NCI-H2029 treated with DMSO at 0.1 percent for 48 hours (cell line): ENCODE measurements around the gene KRT79.
A peak's percentile ranks its signal among the peaks of the same experiment; 100 is the strongest.
"Not testable (repeated sequence)": the region's sequence is repeated elsewhere in the genome, so short reads cannot be mapped to it uniquely, and the experiment has no call there.

Experiments used
- DNase-seq: peaks from one replicate; lab custom pipeline; 2025; lab: John Stamatoyannopoulos, UW

Gene KRT79

DNA sequence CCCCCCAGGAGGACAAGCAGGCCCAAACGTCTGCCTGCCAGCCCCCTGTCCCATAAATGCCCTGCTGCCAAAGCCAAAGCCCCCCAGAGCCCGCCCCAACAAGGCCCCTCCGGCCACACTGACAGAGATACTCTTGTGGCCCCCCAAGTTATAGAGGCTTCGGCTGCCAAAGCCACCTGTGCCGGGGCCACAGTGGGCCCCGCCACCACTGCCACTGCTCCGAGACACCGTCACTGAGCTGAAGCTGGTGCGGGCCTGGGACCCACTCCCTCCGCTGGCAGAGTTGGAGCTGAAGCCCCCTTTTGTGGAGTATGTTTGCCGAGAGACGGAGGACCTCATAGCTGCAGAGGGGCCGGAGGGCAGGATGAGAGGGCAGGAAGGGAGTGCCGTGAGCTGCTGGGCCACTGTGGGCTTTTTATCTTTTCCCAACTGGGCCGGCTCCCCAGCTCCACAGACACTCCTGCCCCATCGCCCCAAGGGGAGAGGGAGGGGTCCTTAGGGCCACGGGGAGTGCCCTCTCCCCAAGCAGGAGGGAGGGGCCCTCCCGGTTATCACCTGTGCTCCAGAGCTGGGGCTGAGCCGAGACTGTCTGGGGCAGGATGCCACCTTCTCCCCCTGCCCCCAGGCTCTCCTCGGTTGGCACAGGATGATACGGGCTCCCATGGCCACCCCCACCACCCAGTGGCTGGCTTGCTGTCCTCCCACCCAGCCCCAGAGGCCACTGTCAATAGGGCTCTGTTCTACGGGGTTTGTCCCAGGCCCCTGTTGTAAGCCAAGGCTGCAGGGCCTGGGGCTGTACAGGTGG, at the start of gene KRT79:
TSS of gene KRT79 (minus strand) at position 390 of the 805 bp plus-strand sequence. CDS start at position 339, 51 bp downstream.
- DNase-seq, result no peak

DNA sequence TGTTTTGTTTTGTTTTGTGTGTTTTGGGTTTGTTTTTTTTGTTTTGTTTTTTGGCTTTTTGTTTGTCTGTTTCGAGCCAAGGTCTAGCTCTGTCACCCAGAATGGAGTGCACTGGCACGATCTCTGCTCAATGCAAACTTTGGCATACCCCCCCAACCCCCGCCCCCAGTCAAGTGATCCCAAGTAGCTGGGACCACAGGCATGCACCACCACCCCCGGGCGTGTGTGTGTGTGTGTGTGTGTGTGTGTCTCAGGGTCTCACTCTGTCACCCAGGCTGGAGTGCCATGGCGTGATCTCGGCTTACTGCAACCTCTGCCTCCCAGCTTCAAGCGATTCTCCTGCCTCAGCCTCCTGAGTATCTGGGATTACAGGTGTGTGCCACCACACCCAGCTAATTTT, 46.4 kb upstream of the KRT79 start:
- DNase-seq, result not testable (repeated sequence)

DNA sequence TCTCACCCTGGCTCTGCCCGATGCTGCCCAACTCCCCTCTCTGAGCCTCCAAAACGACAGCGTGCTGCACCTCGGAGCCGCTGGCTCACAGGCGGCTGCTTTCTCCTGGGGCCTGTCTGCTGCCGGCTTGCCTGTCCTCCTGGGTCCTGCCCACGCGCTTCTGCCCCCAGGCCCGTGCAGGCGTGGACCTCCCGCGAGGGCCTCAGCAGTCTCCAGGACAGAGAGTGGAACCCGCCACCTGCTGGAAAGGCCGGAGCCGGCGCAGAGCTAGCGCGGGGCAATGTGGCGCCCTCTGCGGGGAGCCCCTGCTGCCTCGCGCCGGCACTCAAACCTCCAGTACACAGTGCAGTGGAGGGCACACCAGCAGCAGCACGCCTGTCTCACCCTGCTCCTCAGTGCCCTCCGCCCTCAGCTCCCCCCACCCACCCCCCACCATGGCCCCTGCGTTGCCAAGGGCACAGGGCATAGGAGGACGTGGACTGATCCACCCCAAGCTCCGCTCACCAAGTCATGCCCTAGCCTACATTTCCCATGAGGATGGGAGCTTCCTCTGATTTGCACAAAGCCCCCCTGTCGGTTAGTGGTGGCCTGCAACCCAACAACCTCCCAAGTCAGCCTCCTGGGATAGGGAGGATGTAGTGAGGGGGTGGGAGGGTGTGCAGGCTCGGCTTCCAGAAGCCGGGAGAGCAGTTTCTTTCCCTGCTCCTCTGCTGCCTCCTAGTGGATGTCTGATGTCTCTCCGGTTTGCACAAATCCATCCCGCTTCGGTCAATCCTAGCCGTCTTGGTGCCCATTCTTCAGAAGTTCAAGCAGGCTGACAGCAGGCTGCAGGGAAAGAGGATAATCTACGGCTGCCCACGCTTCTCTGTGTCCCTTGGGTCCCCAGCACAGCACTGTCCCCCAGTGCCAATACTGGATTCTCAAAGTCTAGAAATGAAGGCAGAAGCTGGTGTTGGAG, 45.6 kb upstream of the KRT79 start:
- peak; percentile 77 for DNase-seq

DNA sequence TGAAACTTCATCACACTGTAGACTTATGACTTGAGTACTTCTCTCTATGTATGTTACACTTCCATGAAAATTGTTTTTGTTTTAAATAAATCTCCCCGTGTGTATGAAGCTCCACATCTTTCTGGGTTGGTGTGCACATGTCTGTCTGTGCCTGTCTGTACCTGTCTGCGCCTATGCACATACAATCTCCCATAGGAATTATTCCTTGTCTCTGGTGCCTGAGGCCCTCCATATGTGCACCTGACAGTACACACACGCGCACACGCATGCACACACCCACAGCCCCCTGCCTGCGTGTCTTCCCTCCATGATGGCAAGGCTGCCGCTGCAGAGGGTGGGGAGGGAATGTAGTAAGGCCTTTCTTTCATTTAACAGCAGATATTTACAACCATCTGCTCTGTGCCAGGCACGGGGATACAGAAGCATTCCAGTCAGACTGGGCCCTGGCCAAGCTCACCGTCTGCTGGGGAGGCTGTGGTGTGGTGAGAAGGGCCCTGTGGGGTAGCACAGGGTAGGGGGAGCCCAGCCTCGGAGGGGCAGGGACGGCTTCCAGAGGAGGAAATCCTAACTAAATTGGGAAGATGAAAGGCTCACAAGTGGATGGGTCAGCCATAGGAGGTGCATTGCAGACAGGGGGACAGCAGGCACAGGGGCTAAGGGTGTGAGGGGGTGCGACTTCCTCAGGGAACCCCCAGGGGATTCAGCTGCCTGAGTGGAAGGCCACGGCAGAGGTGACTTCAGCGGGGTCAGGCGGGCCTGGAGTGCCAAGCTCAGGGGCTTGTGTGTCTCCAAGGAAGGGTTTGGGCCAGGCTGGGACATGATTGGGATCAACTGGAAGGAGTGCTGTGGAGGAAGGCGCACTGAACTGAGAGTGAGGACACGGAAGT, 44.6 kb upstream of the KRT79 start:
- no peak for DNase-seq

DNA sequence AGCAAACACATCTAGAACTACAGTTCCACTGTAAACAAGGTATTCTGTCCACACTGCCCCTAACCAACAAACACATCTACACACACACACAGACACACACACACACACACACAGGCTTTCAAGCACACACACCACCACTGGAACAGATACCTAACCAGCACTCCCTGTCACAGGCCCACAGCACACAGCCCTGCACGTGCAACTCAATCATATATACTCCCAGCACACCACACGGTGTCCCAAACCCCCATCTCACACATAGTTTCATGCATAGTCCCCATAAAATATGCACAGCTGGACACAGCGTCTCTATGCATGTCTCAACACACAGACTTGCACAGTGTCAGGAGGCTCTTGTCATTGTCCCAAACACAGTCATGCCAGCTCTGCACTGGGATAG, 43.1 kb upstream of the KRT79 start:
- no peak for DNase-seq

DNA sequence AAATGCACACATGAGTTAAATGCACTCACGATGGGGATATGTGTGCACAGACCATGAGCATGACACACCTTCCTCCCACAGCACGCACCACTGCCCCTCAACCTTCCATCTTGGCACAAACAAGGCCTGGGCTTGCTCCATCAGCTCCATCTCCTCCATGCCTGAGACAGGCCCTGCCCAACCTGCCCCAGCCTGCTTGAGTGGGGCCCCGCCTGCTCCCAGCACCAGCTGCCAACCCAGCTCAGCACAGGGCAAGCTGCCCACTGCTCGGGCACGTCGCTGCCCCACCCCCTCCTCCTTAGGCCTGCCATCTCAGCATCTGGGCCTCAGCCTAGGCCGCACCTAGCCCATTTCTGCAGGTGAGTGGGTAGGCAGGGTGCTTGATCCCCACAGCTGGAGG, 42.3 kb upstream of the KRT79 start:
- DNase-seq, result peak; percentile 80

DNA sequence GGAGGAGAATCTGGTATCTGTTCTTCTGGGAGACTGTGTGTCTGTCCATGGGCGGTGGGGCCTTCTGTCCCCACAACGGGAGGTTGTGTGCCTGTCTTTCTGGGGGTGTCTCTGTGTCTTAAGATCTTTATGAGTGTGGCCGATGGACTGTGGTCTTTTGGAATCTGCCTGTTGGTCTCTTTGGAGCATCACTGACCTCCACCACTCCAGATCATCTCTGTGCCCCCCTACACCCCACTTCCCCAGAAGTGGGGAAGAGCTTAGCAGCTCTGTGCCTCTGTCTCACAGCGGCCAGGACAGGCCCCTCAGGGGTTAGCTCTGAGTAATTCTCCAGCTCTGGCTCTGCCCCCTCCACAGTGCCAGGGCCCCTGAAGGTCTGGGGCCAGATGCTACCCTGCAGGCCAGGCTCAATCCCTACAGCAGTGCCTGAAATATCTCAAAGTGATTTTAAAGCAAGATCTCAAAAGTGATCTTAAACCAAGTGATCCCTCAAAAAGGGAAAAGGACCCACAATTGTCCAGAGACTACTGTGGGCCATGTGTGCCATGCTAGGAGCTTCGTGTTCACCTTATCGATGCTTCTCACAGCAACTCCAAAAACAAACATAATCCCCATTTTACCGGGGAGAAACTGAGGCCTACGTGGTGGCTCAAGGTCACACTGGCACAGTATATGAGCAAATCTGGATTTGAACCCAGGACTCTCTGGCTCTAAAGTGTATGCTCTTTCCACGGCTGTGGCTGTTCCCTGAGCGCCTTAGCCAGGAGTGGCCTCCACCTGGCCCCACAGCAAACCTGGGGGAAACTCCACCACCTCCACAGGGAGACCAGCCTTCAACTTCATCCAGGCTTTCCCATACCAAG, 40.7 kb upstream of the KRT79 start:
- no peak for DNase-seq

DNA sequence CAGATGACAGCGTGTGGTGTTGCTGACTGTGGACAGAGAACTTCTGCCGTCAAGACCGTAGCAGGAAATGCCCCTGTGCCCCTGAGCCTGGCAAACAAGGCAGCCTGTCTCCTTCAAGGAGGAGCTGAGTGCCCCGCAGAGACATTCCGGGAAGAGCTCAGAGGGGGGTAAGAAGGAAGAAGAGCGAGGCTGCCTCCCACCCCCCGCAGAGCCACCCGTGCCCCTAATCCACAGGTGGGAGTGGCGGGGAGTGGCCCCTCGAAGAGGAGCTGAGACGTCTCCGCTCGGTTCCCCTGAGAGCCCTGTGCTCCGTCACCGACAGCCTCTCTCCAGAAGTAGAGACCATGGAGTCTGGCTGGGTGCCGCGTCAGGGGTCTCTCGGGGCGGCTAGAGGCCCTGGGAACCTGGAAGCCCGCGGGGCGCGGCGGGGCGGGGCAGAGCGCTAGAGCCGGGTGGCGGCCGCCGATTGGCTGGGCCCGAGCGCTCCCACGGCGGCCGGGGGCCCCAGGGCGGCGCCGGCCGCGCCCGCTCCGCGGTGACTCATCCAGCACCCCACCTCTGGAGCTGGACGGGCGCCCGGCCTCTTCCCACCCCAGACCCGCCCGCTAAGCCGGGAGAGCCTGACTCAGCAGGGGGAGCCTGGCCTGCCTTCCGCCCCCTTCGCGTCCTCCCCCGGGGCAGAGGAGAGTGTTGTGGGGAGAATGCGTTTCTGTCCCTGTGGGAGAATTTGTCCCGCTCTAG, 39.9 kb upstream of the KRT79 start:
- no peak for DNase-seq

DNA sequence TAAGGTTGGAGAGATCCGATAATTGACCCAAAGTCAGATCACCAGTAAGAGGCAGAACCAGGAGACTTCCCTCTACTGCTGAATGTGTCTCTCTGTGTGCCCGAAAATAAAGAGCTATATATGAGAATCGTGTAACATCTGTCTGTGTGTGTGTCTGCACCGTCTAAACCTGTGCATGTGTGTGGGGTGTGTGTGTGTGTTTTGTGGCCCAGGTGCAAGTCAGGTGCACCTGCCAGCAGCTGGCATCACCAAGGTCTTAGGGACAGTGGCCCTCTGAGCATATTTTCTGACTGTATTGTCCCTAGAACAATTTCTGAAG, 39.4 kb upstream of the KRT79 start:
- peak; percentile 51 for DNase-seq

DNA sequence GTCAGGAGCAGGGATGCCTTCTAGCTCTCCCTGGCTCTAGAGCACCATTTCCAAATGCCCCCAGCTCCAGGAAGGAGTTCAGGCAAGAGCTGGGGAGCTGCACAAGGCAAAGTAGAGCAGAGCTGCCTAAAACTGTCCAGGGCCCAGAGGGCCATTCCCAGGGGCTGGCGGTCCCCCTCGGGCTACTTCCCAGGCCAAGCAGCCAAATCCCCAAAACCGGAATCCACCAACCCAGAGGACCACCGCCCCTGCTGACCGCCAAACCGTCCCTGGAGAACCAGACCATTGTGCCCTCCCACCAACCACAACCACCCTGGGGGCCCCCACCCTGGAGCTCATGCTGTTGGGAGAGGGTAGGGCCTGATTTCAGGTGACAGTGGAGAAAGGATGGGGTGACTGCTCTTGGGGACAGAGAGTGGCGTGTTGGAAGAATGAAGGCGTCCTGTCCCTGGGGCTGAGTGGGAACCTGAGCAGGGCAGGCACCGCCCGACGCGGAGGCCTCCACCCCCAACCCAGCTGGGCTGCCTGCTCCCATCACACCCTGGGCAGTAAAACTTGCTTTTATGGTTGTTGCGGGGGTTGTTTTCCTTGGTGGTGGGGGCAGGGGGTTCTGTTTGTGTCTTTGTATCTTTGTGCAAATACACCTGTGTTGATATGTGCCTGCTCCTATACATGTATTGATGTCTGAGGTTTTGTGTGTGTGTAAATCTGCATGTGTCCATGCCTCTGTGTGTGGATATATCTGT, 38.7 kb upstream of the KRT79 start:
- no peak for DNase-seq

DNA sequence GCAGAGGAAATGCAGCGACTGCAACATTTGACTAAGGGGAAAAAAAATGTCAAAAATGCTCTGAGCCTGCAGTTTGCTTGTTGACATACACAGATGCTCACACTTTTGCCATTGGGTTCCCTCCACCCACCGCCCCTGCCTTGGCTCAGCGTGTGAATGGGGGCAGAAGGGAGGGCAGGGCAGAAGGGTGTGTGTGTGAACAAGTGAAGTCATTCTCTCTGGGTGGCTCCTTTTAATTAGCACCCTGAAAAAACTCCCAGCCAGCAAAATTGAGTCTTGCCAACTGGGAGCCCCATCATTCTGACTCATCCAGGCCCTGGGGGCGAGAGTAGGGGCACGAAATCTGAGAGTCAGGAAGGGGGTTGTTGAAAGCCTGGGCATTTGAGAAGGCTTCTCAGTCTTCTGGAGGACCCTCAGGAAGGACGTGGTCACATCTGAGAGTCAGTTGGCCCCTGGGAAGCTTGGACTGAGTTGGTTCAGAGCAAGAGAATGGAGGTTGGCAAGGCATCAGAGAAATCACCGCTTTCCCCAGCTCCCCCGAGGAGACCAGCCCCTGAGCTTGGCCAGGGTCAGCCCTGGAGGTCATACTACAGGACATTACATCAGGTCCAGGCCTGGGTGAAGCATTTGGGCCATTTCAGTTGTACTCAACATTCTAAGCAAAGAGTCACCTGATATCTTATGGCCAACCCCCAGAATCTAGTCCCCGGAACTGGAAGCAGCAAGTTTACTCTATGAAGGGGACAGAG, 37.4 kb upstream of the KRT79 start:
- DNase-seq, result no peak

DNA sequence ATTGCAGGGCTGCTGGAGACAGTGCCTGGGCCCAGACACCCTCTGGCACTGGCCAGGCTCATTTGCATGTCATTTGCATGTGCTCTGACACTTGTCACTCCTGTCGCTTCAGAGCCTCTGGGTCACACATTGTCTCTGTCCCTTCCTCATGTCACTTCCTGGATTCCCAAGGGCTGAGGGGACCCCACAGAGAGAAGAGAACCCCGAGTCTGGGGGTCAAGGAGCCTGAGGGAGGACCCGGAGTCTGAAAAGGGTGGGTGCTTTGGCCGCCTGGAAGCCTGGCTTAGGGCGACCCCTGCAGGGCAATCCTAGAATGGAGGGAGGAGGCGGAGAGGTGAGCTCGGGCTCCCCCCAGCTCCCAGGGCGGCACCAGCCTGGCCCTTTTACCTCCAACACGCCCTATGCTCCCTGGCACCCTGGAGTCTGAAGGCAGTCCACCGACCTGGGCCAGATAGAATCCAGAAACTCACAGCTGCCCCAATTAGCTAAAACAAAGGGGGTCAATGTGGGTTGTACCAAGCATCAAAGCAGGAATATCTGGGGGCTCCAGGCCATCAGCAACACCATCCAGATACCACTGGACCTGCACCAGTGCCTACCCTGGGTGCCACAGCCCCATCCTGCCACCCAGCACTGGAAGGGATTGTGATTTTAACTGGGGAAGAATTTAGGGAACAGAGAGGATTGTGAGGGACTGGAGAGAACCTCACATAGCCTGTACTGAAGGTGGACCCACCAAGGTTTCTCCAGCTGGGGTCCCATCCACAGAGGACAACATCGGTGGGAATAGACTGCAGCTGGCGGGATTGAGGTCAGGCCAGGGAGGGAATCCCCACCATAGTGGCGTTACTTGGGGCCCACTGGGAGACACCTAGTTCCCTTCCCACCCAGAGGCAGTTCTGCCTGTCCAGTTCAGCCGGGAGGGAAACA, 36.5 kb upstream of the KRT79 start:
- no peak for DNase-seq

DNA sequence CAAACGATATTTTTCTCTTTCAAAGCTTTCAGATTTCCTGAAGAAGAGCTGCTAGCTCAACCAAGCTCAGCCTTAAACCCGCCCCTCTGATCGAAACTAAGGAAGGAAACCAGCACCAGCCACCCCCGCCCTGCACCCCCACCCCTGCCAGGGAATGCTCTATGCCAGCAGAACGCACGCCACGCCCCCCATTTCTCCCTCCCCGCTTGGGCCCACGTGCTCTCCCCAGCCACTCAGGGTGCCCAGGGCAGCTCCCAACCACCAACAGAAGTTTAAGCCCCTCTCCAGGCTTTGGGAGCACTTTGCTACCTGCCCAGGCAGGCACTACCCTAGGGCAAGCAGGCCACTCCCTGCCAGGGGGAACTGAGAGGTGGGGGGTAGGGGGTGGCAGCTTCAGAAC, 33.5 kb upstream of the KRT79 start:
- DNase-seq, result no peak

DNA sequence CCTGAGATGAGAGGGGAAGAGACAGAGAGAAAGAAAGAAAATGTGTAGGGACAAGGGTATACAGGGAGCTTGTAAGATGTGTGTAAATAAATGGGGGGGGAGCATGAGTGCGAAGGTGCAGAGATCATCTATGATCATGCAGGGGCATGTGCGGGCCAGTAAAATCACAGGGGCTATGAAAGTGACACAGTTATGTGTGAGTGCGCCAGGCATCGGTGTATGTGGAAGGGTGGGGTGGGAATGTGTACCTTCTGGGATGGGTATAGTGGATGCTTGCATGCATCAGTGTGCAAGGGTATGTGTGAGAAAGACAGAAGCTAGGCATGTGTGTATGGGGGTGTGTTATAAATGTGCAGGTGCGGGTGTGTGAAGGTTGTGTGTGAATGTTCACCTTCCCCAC, 33.0 kb upstream of the KRT79 start:
- no peak for DNase-seq

DNA sequence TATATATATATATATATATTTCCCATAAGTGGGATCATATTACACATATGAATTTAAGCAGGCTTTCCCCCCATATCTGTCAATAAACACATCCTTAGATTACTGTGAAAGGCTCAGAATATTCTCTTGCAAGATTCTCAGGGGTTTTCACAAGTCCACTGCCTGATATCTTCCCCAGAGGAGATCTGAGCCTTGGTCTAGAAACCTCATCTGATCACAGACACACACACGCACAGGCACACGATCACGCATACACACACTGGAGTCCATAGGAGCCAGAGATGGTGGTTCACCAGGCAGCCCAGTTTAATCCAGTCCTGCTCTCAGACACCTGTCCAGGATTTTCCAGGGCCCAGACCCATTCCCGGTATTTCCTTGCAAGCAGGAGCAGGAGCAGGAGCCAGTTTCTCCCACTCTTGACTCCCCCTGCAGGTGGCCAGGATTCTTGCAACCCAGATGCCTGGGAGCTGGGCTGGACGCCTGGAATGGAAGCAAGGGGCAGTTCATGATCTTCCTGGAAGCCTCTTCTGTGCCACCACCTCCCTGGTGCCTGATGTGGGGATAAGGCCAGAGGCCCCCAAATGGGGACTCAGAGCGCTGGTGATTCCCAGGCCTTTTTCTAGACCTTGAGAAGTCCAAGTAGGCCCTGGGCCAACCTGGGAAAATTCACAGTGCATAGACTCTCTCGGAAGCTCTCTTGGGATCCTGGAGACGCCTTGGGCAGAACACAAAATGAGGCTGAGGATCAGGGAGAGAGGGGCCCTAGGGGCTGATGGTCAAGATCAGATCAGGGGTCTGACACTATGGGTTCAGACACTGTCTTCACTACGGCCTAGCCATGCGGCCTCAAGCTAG, 31.2 kb upstream of the KRT79 start:
- peak; percentile 82 for DNase-seq

DNA sequence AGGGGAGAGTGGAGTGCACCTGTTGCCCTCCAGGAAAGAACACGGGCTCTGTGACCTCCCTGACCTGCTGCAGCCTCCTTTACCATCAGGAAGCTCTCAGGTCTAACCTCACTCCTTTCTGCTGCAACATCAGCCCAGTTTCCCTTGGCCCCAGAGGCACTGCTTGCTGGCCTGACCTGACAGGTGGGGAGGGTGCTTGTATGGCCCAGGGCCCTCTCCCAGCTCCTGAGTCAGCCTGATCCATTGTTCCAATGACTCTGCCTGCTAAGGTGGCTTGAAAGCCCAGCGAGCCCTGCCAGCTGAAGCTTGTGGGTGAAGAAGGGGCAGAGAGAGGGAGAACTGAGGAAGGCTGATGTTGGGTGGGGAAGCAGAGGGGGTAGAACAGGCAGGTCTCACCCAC, 27.9 kb upstream of the KRT79 start:
- no peak for DNase-seq

DNA sequence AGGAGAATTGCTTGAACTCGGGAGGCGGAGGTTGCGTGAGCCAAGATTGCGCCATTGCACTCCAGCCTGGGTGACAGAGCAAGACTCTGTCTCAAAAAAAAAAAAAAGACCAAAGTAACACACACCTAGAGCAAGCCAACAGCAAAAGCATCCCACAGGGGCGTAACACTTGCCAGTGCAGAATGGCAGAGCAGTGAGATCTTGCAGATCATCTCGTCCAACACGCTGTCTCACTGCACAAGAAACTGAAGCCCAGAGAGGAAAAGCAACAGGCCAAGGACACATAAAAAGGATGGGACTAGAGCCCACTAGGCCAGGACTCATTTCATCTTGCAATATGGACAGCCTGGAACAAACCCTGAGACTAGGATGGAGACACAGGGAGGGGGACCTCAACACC, 27.4 kb upstream of the KRT79 start:
- no peak for DNase-seq
